ENCODE measurements around the gene RAB34.

RAB34 gene

GRCh38 chr17:28705728-28706334 is 11.8 kb downstream of the RAB34 start:
- H3K9ac ChIP-seq (ENCODE audit: low read depth, low read length, poor library complexity, severe bottlenecking), result no peak overlapping the region

GRCh38 chr17:28705074-28705659 is 12.5 kb downstream of the RAB34 start:
- H3K9ac ChIP-seq (ENCODE audit: low read depth, low read length, poor library complexity, severe bottlenecking), result no peak overlapping the region
- TF ChIP-seq EZH2phosphoT487 (IDR thresholded peaks at IDR 0.05; ENCODE audit: borderline replicate concordance) (no peak), CTCF (conservative IDR thresholded peaks at IDR 0.05; ENCODE audit: low read length) (no peak)
- H2AFZ ChIP-seq (ENCODE audit: low read length), result no peak overlapping the region
- no peak overlapping the region for H3K4me3 ChIP-seq (ENCODE audit: low read length, poor library complexity, severe bottlenecking)
- no peaks in the 10 kb centered on the region for H3K9me2 ChIP-seq (replicated peaks; ENCODE audit: low read depth, low read length)
- no peaks in the 10 kb centered on the region for H4K20me1 ChIP-seq (ENCODE audit: insufficient read depth, low read length, poor library complexity, severe bottlenecking)
- peaks cover 13% of the 10 kb centered on the region; the same call in 1 of the 2 replicates for H3K79me2 ChIP-seq (ENCODE audit: insufficient read depth, low read length)
- H3K4me2 ChIP-seq (ENCODE audit: low read depth, low read length, poor library complexity, severe bottlenecking), result no peak overlapping the region
- no peaks in the 10 kb centered on the region for H3K9me3 ChIP-seq (ENCODE audit: insufficient read depth, low read depth, low read length)
- H3K27me3 ChIP-seq (ENCODE audit: insufficient read depth, low read length, poor library complexity, severe bottlenecking), result no peaks in the 10 kb centered on the region
- H3F3A ChIP-seq (ENCODE audit: low read depth), result no peaks in the 10 kb centered on the region
- H3K4me1 ChIP-seq (ENCODE audit: insufficient read depth, low read length, poor library complexity, severe bottlenecking), result no peaks in the 10 kb centered on the region
- H3K36me3 ChIP-seq (ENCODE audit: insufficient read depth, low read length), result peaks cover 38% of the 10 kb centered on the region; the same call in 1 of the 2 replicates

More at GRCh38 chr17:28705728-28706334, 11.8 kb downstream of the RAB34 start:
- Histone ChIP-seq H3K79me2 (ENCODE audit: insufficient read depth, low read length) (peaks cover 19% of the 10 kb centered on the region; the same call in 1 of the 2 replicates), H2AFZ (ENCODE audit: low read length) (no peak overlapping the region), H3K4me1 (ENCODE audit: insufficient read depth, low read length, poor library complexity, severe bottlenecking) (no peaks in the 10 kb centered on the region), H3K9me2 (replicated peaks; ENCODE audit: low read depth, low read length) (no peaks in the 10 kb centered on the region), H3K4me3 (ENCODE audit: low read length, poor library complexity, severe bottlenecking) (no peak overlapping the region), H3K36me3 (ENCODE audit: insufficient read depth, low read length) (peaks cover 31% of the 10 kb centered on the region; the same call in 1 of the 2 replicates), H3F3A (ENCODE audit: low read depth) (no peaks in the 10 kb centered on the region), H3K27me3 (ENCODE audit: insufficient read depth, low read length, poor library complexity, severe bottlenecking) (no peaks in the 10 kb centered on the region), H4K20me1 (ENCODE audit: insufficient read depth, low read length, poor library complexity, severe bottlenecking) (no peaks in the 10 kb centered on the region), H3K4me2 (ENCODE audit: low read depth, low read length, poor library complexity, severe bottlenecking) (no peak overlapping the region), H3K9me3 (ENCODE audit: insufficient read depth, low read depth, low read length) (no peaks in the 10 kb centered on the region)
- TF ChIP-seq EZH2phosphoT487 (IDR thresholded peaks at IDR 0.05; ENCODE audit: borderline replicate concordance) (no peak), CTCF (conservative IDR thresholded peaks at IDR 0.05; ENCODE audit: low read length) (no peak)

GRCh38 chr17:28704219-28704858 is 13.3 kb downstream of the RAB34 start:
- Histone ChIP-seq H3K4me3 (ENCODE audit: low read length, poor library complexity, severe bottlenecking) (no peak overlapping the region), H3K9ac (ENCODE audit: low read depth, low read length, poor library complexity, severe bottlenecking) (no peak overlapping the region), H3K79me2 (ENCODE audit: insufficient read depth, low read length) (peaks cover 4% of the 10 kb centered on the region; the same call in 1 of the 2 replicates), H3K27me3 (ENCODE audit: insufficient read depth, low read length, poor library complexity, severe bottlenecking) (no peaks in the 10 kb centered on the region), H4K20me1 (ENCODE audit: insufficient read depth, low read length, poor library complexity, severe bottlenecking) (no peaks in the 10 kb centered on the region), H3K9me2 (replicated peaks; ENCODE audit: low read depth, low read length) (no peaks in the 10 kb centered on the region), H3F3A (ENCODE audit: low read depth) (no peaks in the 10 kb centered on the region), H3K4me1 (ENCODE audit: insufficient read depth, low read length, poor library complexity, severe bottlenecking) (no peaks in the 10 kb centered on the region), H3K4me2 (ENCODE audit: low read depth, low read length, poor library complexity, severe bottlenecking) (no peak overlapping the region), H3K36me3 (ENCODE audit: insufficient read depth, low read length) (peaks cover 46% of the 10 kb centered on the region; the same call in 1 of the 2 replicates), H3K9me3 (ENCODE audit: insufficient read depth, low read depth, low read length) (no peaks in the 10 kb centered on the region), H2AFZ (ENCODE audit: low read length) (no peak overlapping the region)
- TF ChIP-seq CTCF (conservative IDR thresholded peaks at IDR 0.05; ENCODE audit: low read length), result no peak
- no peak for TF ChIP-seq EZH2phosphoT487 (IDR thresholded peaks at IDR 0.05; ENCODE audit: borderline replicate concordance)
